ENCODE data around the gene ADIPOR2. TPM values are rescaled to one million over a fixed set of nuclear protein-coding genes. Genes with fewer than 3 reads are reported as not detected.

ADIPOR2 gene
- total RNA-seq, 1 donor from 2014 or later: 43.0 TPM

DNA sequence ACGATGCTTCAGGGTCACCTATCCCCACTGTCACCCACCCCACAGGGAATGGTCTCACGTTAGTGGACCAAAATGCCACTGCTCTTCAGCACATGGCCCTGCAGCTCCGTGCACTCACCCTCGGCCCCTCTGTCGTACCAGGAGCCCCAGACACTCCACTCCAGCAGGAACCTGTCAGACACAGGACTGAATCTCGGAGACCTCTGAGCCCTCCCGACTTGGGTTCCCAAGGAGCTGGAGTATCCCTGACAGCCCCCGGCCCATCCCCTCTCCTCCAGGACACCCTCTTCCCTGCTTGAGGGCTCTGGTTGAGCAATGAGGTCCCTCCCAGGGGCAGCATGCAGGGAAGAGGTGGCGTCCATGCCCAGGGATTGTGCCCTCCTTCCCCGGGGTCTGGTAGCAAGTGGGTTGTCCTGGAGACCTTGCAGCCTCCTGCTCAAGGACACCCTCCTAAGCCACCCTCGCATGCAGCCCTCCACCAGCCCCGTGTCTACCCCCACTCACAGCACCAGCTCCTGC lies 109.1 kb downstream of the ADIPOR2 start:
- Mint-ChIP-seq H3K9me3 (peaks cover 2% of the 10 kb centered on the region), H3K4me3 (no peak overlapping the region), H3K27me3 (no peaks in the 10 kb centered on the region), H3K36me3 (ENCODE audit: low read depth) (no peaks in the 10 kb centered on the region), H3K27ac (no peak overlapping the region), H3K4me1 (peaks cover 31% of the 10 kb centered on the region)
- TF ChIP-seq, protein P1, sequence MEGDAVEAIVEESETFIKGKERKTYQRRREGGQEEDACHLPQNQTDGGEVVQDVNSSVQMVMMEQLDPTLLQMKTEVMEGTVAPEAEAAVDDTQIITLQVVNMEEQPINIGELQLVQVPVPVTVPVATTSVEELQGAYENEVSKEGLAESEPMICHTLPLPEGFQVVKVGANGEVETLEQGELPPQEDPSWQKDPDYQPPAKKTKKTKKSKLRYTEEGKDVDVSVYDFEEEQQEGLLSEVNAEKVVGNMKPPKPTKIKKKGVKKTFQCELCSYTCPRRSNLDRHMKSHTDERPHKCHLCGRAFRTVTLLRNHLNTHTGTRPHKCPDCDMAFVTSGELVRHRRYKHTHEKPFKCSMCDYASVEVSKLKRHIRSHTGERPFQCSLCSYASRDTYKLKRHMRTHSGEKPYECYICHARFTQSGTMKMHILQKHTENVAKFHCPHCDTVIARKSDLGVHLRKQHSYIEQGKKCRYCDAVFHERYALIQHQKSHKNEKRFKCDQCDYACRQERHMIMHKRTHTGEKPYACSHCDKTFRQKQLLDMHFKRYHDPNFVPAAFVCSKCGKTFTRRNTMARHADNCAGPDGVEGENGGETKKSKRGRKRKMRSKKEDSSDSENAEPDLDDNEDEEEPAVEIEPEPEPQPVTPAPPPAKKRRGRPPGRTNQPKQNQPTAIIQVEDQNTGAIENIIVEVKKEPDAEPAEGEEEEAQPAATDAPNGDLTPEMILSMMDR (IDR thresholded peaks at IDR 0.05): no peak
- ChIA-PET POLR2A (interaction anchor here (1.0 kb wide), 1 partner anchor 140 kb away, joined by 4 read pairs; no protein-coding TSS in a partner anchor), CTCF (interaction anchor here (1.1 to 10.4 kb wide), 3 partner anchors 9 to 141 kb away, joined by 4 to 205 read pairs (median 4); no protein-coding TSS in a partner anchor)
- DNase-seq: no peak
- no peak for ATAC-seq (ENCODE audit: low read depth)
- intact Hi-C loops (cut with micrococcal nuclease): loop anchor here (2.0 to 5.0 kb wide), 2 partner anchors 485 to 982 kb away; no protein-coding TSS in a partner anchor

DNA sequence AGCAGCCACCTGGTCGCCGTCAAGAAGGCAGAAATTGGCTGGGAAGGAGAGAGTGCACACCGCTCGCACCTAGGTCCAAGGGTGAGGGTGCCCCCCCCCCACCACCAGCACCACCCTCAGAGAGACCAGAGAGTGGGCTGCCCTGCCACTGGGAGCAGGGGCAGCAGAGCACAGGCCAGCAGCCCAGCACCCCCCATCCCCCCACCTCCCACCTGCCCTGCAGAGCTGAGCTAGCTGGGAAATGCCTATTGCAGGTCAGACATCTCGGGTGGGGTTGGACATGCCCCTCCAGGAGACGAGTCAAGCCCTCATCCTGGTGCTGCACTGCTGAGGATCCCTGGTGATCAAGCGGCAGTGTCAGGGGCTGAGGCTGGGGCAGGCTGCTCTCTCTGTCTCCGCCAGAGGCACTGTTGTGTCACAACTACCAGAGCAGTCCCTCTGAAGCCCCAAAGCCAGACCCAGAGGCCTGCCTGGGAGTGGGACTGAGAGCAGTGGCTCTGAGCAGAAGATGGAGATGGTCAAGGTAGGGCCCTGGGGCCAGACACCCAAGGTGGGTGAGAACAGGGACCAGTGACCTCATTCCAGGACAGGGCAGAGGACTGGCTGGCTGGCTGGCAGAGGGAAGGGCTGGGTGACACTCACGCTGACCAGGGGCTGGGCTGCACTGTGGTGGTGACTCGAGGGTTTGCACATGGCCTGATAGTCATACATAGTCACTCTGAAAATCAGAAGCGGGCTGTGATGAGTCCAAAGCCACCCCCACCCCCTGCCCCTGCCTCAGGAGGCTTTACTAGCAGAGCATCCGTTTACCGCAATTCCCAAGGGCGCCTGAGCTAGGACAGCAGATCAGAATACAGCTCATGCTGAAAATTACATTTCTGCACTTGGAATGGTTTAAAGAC lies 109.8 kb downstream of the ADIPOR2 start:
- CTCF ChIA-PET: interaction anchor here (0.8 to 10.4 kb wide), 5 partner anchors 10 to 148 kb away, joined by 4 to 205 read pairs (median 4); no protein-coding TSS in a partner anchor
- POLR2A ChIA-PET: interaction anchor here (0.6 to 1.1 kb wide), 5 partner anchors 117 to 139 kb away, joined by 3 to 5 read pairs (median 4); partner anchors contain the start of gene CACNA2D4

DNA sequence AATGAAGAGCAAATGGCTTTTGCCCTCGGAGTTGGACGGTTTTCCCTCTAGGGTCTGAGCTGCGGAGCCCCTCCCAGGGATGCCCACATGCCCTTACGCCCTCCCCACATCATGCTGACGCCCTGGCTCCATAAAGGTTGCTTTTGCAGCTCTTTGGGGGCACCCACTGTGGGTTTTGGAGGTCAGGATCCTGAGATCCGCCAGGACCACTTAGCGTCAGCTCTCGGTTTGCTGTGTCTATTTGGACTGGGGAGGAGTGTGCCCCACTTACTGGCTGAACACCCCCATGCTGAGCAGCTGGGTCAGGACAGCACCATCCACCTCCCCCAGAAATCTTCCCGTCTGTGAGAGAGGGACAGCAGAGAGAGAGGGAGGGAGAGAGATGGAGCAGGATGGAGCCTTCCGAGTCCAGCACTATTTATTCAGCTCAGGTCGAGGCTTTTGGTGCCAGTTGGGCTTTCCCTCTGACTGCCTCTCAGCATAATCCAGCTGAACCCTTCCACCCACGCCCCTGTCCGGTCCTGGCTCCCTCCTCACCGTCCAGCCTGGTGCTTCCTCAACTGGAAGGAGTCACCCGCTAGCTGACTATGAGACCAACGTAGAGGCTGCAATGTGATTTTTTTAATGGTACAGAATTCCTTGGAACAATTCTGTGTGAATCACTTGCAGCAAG lies 110.6 kb downstream of the ADIPOR2 start:
- Mint-ChIP-seq H3K27me3 (no peaks in the 10 kb centered on the region), H3K4me1 (peaks cover 23% of the 10 kb centered on the region), H3K27ac (no peak overlapping the region), H3K4me3 (no peak overlapping the region), H3K9me3 (peaks cover 2% of the 10 kb centered on the region), H3K36me3 (ENCODE audit: low read depth) (no peaks in the 10 kb centered on the region)
- TF ChIP-seq, protein P1 (IDR thresholded peaks at IDR 0.05): no peak
- ChIA-PET CTCF (interaction anchor here (0.8 to 10.4 kb wide), 3 partner anchors 134 to 148 kb away, joined by 4 to 205 read pairs (median 5); no protein-coding TSS in a partner anchor), POLR2A (interaction anchor here (0.6 to 1.1 kb wide), 4 partner anchors 116 to 138 kb away, joined by 3 to 5 read pairs (median 4); partner anchors contain the start of gene CACNA2D4)
- intact Hi-C loops (cut with micrococcal nuclease): loop anchor here (1.0 to 2.0 kb wide), 3 partner anchors 123 to 483 kb away; no protein-coding TSS in a partner anchor
- DNase-seq (no peak), ATAC-seq (ENCODE audit: low read depth) (no peak)

More for the DNA sequence above, 109.8 kb downstream of the ADIPOR2 start:
- Mint-ChIP-seq H3K27ac (peak overlapping the region; percentile 71), H3K4me3 (peak overlapping the region; percentile 47), H3K9me3 (peaks cover 2% of the 10 kb centered on the region), H3K27me3 (no peaks in the 10 kb centered on the region), H3K4me1 (peaks cover 28% of the 10 kb centered on the region), H3K36me3 (ENCODE audit: low read depth) (no peaks in the 10 kb centered on the region)
- TF ChIP-seq, protein P1 (IDR thresholded peaks at IDR 0.05): no peak
- DNase-seq (peak; percentile 48), ATAC-seq (ENCODE audit: low read depth) (peak; percentile 44)
- intact Hi-C loops (cut with micrococcal nuclease): loop anchor here (1.0 to 2.0 kb wide), 3 partner anchors 124 to 484 kb away; no protein-coding TSS in a partner anchor

DNA sequence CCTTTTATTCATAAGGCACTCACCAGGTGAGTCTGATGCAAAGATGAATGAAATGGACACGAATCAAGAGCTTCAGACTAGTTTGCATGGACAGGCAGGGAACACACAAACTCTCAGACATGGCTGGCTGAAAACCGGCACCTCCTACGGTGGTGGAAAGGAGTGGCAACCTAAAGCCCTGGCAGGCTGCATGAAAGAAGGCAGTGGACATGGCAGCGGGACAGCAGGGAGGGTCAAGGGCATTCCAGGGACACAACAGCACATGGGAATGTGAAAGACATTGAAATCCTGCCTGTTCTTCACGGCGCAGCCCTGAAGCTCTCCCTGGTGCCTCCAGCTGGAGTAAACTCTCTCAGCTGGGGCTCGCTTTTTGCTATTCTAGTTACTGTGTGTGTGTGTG lies 112.9 kb downstream of the ADIPOR2 start:
- ATAC-seq (ENCODE audit: low read depth) (no peak), DNase-seq (no peak)
- TF ChIP-seq, protein P1 (IDR thresholded peaks at IDR 0.05): no peak
- Mint-ChIP-seq H3K4me1 (peaks cover 22% of the 10 kb centered on the region), H3K27me3 (no peaks in the 10 kb centered on the region), H3K36me3 (ENCODE audit: low read depth) (no peaks in the 10 kb centered on the region), H3K4me3 (no peak overlapping the region), H3K9me3 (peaks cover 2% of the 10 kb centered on the region), H3K27ac (no peak overlapping the region)
- intact Hi-C loops (cut with micrococcal nuclease): loop anchor here (1.0 to 2.0 kb wide), 2 partner anchors 7 to 39 kb away; no protein-coding TSS in a partner anchor
- ChIA-PET POLR2A (no interaction called here), CTCF (interaction anchor here (10.4 kb wide), 1 partner anchor 137 kb away, joined by 205 read pairs; no protein-coding TSS in a partner anchor)

All from activated B cell treated with CpG ODN at 0.5 μM for 24 hours (primary cell).